Measurements from ENCODE around the gene GTF3C2. TPM values are rescaled to one million over a fixed set of nuclear protein-coding genes. Genes with fewer than 3 reads are reported as not detected.
"Not testable (repeated sequence)": the region's sequence is repeated elsewhere in the genome, so short reads cannot be mapped to it uniquely, and the experiment has no call there.

GTF3C2 gene
- total RNA-seq, 1 donor from 2014 or later: 83.8 TPM

DNA sequence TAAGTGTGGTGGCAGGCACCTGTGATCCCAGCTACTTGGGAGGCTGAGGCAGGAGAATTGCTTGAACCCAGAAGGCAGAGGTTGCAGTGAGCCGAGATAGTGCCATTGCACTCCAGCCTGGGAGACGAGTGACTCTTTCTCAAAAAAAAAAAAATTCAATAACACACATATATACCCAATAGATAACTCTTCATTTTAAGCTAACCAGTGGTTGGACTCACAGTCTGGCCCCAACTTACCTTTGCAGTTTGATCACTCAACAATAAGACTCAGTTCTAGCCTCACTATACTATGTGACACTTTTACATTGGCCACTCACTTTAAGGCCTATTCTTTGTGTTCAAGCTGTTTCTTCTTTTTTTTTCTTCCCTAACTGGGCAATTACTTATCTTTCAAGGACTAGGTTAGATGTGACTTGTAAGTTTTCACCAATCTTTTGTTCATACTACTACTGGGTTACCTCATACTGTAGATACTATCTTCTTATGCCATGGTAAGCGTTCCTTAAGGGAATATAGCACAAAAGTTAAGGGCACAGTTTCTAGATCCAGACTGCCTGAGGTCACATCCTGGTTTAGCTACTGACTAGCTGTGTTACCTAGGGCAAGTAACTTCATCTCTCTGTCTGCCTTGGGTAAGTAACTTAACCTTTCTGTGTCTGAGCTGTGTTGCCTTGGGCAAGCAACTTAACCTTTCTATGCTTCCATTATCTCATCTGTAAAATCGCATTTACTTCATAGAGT is 6.3 kb upstream of the GTF3C2 start:
- Mint-ChIP-seq H3K27me3 (no peaks in the 10 kb centered on the region), H3K4me3 (no peak overlapping the region), H3K36me3 (ENCODE audit: low read depth) (peaks cover 54% of the 10 kb centered on the region), H3K4me1 (peaks cover 19% of the 10 kb centered on the region), H3K9me3 (no peaks in the 10 kb centered on the region), H3K27ac (no peak overlapping the region)
- intact Hi-C loops (cut with micrococcal nuclease): no loop called here
- no peak for DNase-seq

DNA sequence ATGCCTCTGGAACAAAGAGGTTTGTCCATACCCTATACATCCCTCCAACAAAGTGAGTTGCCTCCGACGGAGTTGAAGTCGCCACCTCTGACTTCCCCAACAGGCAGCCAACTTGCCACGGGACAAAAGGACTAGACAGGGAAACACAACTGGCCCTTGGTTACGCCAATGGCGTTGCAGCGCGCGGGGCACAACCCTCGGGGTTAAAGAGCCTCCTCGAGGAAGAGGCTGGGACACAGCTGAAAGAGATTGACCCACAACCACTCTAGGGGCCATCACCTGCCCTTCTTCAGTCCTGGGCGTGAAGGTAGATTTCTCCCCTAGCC is 545 bp downstream of the GTF3C2 start:
- peak overlapping the region; percentile 99 for H3K4me3 Mint-ChIP-seq
- H3K27ac Mint-ChIP-seq: peak overlapping the region; percentile 100
- intact Hi-C loops (cut with micrococcal nuclease): loop anchor here (1.0 to 5.0 kb wide), 9 partner anchors 14 to 323 kb away; partner anchors contain the start of genes CAD, CCDC121, EIF2B4 and GPN1
- H3K4me1 Mint-ChIP-seq: peaks cover 45% of the 10 kb centered on the region
- H3K27me3 Mint-ChIP-seq: peaks cover 2% of the 10 kb centered on the region
- peak; percentile 88 for DNase-seq
- peaks cover 28% of the 10 kb centered on the region for H3K36me3 Mint-ChIP-seq (ENCODE audit: low read depth)
- no peaks in the 10 kb centered on the region for H3K9me3 Mint-ChIP-seq

DNA sequence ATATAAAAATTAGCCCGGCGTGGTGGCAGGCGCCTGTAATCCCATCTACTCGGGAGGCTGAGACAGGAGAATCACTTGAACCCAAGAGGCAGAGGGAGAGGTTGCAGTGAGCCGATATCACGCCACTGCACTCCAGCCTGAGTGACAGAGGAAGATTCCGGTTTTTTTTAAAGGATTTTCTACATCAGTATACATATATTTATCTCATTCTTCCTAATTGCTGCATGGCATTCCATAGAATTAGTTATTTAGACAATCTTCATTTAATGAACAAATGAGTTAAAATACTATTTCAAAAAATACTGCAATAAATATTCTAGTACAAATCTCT is 2.0 kb downstream of the GTF3C2 start:
- Mint-ChIP-seq H3K4me1 (peaks cover 48% of the 10 kb centered on the region), H3K27me3 (peaks cover 2% of the 10 kb centered on the region), H3K36me3 (ENCODE audit: low read depth) (peaks cover 27% of the 10 kb centered on the region), H3K4me3 (peak overlapping the region; percentile 60), H3K27ac (no peak overlapping the region), H3K9me3 (no peaks in the 10 kb centered on the region)
- intact Hi-C loops (cut with micrococcal nuclease): no loop called here
- no peak for DNase-seq

DNA sequence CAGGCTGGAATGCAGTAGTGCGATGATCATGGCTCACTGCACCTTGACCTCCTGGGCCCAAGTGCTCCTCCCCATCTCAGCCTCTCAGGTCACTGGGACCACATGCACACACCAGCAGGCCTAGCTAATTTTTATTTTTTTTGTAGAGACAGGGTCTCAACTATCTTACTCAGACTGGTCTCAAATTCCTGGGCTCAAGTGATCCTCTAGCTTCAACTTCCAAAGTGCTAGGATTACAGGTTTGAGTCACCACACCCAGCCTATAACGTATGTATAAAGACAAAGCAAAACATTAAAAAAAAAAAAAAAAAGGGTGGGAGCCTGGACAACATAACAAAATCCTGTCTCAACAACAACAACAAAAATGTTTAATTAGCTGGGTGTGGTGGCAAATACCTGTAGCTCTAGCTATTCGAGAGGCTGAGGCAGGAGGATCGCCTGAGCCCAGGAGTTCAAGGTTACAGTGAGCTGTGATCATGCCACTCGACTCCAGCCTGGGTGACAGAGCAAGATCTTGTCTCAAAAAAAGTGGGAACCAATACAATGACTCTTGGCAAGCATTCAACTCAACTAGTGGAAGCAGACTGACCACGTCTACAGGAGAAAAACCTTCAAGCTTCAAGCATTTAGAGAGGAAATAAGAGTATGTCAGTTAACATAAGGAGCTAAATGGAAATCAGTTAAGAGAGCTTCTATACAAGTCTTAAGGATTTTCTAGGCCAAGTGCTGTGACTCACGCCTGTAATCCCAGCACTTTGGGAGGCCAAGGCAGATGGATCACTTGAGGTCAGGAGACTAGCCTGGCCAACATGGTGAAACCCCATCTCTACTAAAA is 2.6 kb downstream of the GTF3C2 start:
- peak overlapping the region; percentile 60 for H3K4me3 Mint-ChIP-seq
- no peak for DNase-seq
- no peaks in the 10 kb centered on the region for H3K9me3 Mint-ChIP-seq
- H3K27ac Mint-ChIP-seq: peak overlapping the region; percentile 60
- H3K36me3 Mint-ChIP-seq (ENCODE audit: low read depth): peaks cover 29% of the 10 kb centered on the region
- peaks cover 51% of the 10 kb centered on the region for H3K4me1 Mint-ChIP-seq
- intact Hi-C loops (cut with micrococcal nuclease): no loop called here
- peaks cover 2% of the 10 kb centered on the region for H3K27me3 Mint-ChIP-seq

DNA sequence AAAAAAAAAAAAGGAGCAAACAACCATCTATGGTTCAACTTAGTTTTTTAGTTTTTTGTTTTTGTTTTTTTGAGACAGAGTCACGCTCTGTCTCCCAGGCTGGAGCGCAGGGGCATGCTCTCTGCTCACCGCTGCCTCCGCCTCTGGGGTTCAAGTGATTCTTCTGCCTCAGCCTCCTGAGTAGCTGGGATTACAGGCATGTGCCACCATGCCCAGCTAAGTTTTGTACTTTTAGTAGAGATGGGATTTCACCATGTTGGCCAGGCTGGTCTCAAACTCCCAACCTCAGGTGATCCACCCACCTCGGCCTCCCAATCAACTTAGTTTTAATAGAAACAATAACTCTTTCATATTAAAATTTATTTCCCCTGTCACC is 3.2 kb downstream of the GTF3C2 start:
- H3K36me3 Mint-ChIP-seq (ENCODE audit: low read depth): peaks cover 26% of the 10 kb centered on the region
- H3K27ac Mint-ChIP-seq; H3K27me3 Mint-ChIP-seq; H3K9me3 Mint-ChIP-seq; intact Hi-C loops (cut with micrococcal nuclease); DNase-seq: not testable (repeated sequence)
- H3K4me3 Mint-ChIP-seq: peak overlapping the region; percentile 35
- peaks cover 47% of the 10 kb centered on the region for H3K4me1 Mint-ChIP-seq

DNA sequence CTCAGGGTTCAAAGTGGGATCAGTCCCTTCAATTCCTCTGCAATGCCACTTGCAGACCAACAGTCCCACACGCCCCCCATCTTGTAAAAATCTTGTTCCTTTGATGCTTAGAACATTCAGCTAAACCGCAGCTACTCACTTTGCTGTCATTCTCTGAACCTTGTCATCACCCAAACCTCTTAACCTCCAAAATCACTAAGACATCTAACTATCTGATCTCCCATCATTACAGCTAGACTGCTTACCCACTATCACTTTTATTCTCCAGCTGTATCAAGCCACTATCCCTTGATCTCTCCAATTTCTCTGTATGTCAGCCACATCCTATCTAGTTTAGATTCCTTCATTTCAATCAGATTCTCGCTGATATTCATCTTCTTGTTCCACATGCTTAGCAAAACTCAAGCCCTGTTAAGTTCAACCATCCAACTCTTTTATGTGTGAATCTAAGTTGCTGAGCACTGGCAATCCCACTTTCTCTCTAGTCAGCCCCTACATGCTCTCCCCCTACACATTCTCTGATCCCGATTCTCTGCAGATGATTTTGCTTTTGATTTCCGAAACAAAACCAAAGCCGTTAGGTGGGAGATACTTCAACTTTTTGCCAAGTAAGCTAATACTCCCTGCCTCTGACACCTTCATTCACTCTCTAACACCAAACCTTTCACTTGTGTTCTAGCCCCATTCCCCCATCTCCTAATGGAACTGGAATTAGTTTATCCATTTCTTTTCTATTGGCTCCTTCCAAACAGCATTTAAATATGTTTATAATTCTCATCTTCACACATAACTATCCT is 4.6 kb downstream of the GTF3C2 start:
- no peak for DNase-seq
- Mint-ChIP-seq H3K27ac (peak overlapping the region; percentile 3), H3K27me3 (peaks cover 2% of the 10 kb centered on the region), H3K4me1 (peaks cover 39% of the 10 kb centered on the region), H3K36me3 (ENCODE audit: low read depth) (peaks cover 25% of the 10 kb centered on the region), H3K9me3 (no peaks in the 10 kb centered on the region), H3K4me3 (peak overlapping the region; percentile 26)
- intact Hi-C loops (cut with micrococcal nuclease): no loop called here

DNA sequence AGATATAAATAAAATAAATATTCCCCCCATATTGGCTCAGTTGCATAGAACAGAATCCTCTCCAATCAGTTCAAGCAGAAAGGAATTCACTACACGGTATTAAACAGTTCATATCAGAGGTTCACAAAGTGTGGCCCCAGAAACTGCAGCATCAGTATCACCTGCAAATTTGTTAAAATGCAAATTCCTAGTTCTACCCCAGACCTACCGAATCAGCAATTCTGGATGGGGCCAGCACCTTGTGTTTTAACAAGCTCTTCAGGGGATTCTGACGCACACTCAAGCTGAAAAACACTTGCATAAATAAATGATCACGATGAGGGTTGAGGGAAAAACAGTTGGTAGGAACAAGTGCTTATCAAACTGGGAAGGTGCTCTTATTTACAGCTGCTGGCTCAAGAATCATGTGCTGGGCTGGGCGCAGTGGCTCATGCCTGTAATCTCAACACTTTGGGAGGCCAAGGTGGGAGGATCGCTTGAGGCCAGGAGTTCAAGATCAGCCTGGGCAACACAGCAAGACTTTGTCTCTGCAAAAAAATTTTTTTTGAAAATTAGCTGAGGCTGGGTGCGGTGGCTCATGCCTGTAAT is 6.4 kb downstream of the GTF3C2 start:
- no peak for DNase-seq
- H3K27ac Mint-ChIP-seq: no peak overlapping the region
- no peaks in the 10 kb centered on the region for H3K9me3 Mint-ChIP-seq
- H3K27me3 Mint-ChIP-seq: no peaks in the 10 kb centered on the region
- peaks cover 29% of the 10 kb centered on the region for H3K4me1 Mint-ChIP-seq
- intact Hi-C loops (cut with micrococcal nuclease): no loop called here
- H3K36me3 Mint-ChIP-seq (ENCODE audit: low read depth): peaks cover 27% of the 10 kb centered on the region
- no peak overlapping the region for H3K4me3 Mint-ChIP-seq

DNA sequence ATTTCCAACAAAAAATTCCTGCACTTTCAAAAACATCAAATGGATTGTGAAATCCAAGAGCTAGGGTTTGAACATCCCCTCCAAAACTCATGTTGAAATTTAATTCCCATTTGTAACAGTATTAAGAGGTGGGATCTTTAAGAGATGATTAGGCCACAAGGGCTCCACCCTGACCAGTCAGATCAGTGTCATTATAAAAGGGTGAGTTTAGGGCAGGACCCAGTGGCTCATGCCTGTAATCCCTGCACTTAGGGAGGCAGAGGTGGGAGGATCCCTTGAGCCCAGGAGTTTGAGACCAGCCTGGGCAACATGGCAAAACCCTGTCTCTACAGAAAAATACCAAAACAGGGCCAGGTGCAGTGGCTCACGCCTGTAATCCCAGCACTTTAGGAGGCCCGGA is 8.9 kb downstream of the GTF3C2 start:
- Mint-ChIP-seq H3K27ac (no peak overlapping the region), H3K9me3 (no peaks in the 10 kb centered on the region), H3K27me3 (no peaks in the 10 kb centered on the region), H3K4me3 (no peak overlapping the region), H3K36me3 (ENCODE audit: low read depth) (peaks cover 34% of the 10 kb centered on the region), H3K4me1 (peaks cover 18% of the 10 kb centered on the region)
- no peak for DNase-seq
- intact Hi-C loops (cut with micrococcal nuclease): no loop called here

DNA sequence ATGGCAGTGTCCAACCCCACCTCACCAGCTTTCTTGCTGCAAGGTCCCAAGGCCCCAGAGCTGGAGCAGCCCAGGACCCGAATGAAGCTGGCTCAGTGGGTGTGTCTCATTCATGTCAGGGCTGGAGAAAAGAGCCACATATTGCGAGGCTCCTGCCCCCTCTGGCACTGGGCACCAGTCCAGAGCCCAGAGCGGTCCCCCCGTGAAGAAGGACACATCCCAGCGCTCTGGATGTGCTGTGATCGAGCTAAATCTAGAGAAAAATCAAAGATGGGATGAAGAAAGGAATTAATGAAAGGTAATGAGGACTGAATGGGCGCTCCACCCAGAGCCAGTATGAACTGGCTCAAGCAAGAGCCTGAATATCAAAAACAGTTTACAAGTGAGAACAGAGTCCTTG is 20.4 kb downstream of the GTF3C2 start:
- no peak for DNase-seq
- Mint-ChIP-seq H3K4me3 (no peak overlapping the region), H3K27me3 (no peaks in the 10 kb centered on the region), H3K4me1 (no peaks in the 10 kb centered on the region), H3K36me3 (ENCODE audit: low read depth) (peaks cover 46% of the 10 kb centered on the region), H3K27ac (no peak overlapping the region), H3K9me3 (no peaks in the 10 kb centered on the region)
- intact Hi-C loops (cut with micrococcal nuclease): no loop called here

DNA sequence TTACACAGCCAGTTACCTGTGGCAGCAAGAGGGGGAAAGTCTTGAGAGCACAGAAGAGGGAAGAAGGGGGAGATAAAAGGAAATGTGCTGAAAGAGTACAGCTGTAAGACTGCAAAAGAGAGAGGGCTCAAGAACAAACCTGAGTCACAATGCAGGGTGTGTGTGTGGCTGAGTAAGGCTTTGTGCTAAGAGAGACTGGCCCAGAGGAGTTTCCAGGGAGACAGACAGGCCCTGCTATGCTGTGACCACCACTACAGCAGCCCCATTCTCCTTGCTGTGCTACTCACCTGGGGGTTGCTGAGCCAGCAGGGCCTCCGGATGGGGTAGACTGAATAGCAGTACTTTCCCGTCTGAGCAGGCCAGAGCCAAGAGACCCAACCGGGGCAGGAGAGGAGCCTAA is 21.3 kb downstream of the GTF3C2 start:
- Mint-ChIP-seq H3K9me3 (no peaks in the 10 kb centered on the region), H3K27me3 (no peaks in the 10 kb centered on the region), H3K4me1 (no peaks in the 10 kb centered on the region), H3K4me3 (no peak overlapping the region), H3K36me3 (ENCODE audit: low read depth) (peaks cover 46% of the 10 kb centered on the region), H3K27ac (peak overlapping the region; percentile 46)
- no peak for DNase-seq
- intact Hi-C loops (cut with micrococcal nuclease): no loop called here

DNA sequence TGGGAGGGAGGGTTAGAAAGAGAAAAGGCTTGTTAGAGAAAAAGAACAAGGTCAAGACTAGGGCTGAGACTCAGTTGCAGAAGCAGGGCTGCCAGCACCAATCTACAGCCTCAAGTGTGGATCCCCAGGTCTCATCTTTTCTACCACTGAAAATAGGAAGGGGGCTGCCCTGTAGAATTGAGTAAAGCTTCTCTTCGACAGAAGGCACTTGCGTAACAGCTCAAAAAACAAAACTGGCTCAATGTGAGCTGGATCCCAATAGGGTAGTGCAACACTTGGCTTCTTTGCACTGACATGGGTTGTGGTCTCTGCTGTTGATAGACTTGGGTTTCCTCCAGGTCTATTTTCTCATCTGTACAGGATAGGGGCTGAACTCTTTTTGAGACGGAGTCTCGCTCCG is 31.8 kb downstream of the GTF3C2 start:
- peaks cover 15% of the 10 kb centered on the region for H3K4me1 Mint-ChIP-seq
- peak overlapping the region; percentile 15 for H3K4me3 Mint-ChIP-seq
- H3K9me3 Mint-ChIP-seq: no peaks in the 10 kb centered on the region
- peaks cover 42% of the 10 kb centered on the region for H3K36me3 Mint-ChIP-seq (ENCODE audit: low read depth)
- intact Hi-C loops (cut with micrococcal nuclease): loop anchor here (5.0 kb wide), 1 partner anchor 107 kb away; the partner anchor contains the start of gene CAD
- no peaks in the 10 kb centered on the region for H3K27me3 Mint-ChIP-seq
- no peak for DNase-seq
- peak overlapping the region; percentile 1 for H3K27ac Mint-ChIP-seq

DNA sequence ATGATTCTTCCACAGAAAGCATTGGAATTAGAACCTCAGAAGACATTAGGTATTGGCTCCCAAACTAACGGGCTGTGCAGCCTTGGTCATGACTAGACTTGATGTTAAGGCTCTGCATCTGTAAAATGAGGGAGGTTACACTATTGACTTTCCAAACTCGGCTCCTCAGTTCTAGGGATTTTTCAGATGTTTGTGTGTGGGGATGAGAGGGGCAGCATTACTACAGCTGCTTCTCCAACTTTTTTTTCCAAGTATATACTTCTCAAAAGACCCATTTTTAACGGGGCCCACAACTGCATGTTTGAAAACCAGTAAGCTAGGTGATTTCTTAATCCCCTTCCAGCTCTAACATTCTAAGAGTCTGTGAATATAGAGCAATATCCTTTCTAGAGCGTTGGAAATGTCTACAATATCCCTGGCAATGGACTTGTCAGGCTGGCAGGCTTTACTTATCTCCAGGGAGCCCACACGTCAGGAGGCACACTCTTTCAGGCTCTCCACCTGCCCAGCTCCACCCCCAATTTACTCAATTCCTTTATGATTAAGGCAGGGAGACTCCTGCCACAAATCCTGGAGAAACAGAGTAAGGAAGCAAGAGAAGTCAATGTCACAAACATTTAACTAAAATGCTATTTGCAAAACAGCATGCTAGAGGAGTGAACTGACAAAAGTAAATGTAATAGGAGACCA is 32.8 kb downstream of the GTF3C2 start:
- peak overlapping the region; percentile 99 for H3K4me3 Mint-ChIP-seq
- peaks cover 35% of the 10 kb centered on the region for H3K36me3 Mint-ChIP-seq (ENCODE audit: low read depth)
- H3K27me3 Mint-ChIP-seq: no peaks in the 10 kb centered on the region
- H3K4me1 Mint-ChIP-seq: peaks cover 15% of the 10 kb centered on the region
- intact Hi-C loops (cut with micrococcal nuclease): loop anchor here (1.0 to 5.0 kb wide), 3 partner anchors 33 to 106 kb away; partner anchors contain the start of genes CAD, EIF2B4, GTF3C2 and SNX17
- DNase-seq: no peak
- no peaks in the 10 kb centered on the region for H3K9me3 Mint-ChIP-seq
- peak overlapping the region; percentile 98 for H3K27ac Mint-ChIP-seq

Measured in activated CD4-positive, alpha-beta T cell treated with anti-CD3 and anti-CD28 coated beads, Interleukin-2, amount 10 ng/mL, durations not matched to agents 24 days and 14 days (primary cell).